Glomerular visceral epithelial cell (primary cell): ENCODE data around the gene LYL1.

Experiments used
- DNase-seq: peaks from one replicate; pipeline ENCODE4 v3.0.0-alpha.2; 2016; ENCODE audit errors: extremely low spot score

Gene LYL1

DNA sequence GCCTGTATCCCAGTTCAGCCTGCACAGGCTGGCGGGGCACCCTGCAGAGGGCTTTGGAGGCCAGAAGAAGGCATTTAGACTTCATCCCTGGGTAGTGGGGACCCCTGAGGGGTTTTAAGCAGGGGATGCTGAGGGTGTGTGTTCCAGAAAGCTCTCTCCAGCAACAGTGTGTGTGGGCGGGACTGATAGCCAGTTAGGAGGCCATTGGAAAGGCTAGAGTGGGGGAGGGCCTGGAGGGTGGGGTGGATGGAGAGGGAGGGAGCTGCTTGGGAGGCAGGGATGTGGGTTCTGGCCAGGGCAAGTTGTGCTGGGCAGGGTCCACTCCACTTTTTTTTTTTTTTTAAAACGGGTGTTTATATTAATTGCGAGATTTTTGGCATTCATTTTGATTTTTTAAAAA lies 28.3 kb downstream of the LYL1 start:
- no peak for DNase-seq

DNA sequence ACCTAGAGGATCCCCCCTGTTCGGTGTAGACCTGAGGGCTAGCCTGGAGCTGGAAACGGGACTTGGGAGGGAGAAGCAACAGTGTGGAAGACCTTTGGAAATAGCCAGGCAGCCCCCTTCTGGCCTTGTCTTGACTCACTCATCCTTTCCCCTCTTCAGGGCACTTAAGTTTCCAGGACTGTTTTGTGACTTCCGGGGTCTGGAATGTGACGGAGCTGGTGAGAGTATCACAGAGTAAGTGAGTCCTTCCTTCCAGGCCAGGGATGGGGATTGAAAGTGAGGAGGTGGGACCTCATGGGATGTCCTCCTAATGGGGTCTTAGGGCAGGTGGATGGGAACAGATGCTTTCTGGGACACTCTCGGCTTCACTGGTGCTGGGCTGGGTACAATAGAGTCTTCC lies 29.4 kb downstream of the LYL1 start:
- no peak for DNase-seq

DNA sequence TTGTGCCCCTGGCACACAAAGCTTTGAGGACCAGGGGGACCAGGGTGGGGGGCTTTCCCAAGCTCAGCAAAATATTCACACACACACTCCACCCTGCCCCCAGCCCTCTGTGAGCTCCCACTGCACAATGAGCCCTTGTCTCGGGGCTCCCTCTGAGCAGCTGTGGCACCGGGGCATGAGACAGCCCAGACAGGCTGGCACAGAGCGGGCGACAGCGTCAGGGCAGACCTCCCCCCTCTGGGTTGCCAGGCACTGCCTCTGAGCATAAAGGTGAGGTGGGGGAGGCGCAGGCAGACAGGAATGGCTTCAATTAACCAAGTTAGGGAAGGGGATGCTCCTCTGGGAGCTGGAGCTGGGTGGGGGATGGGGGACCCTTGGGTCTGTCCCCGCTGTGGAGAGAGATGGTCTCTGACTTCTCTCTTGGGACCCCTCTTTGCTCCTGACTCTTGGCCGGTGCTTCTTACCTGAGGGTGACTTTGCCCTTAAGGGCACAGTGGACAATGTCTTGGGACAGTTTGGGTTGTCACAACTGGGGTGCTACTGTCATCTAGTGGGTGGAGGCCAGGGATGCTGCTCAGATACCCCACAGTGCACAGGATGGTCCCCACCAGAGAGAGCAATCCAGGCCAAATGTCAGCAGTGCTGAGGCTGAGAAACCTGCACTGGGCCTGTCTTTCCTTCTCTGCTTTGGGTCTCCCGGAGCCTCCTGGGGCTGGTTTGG lies 30.3 kb downstream of the LYL1 start:
- no peak for DNase-seq

DNA sequence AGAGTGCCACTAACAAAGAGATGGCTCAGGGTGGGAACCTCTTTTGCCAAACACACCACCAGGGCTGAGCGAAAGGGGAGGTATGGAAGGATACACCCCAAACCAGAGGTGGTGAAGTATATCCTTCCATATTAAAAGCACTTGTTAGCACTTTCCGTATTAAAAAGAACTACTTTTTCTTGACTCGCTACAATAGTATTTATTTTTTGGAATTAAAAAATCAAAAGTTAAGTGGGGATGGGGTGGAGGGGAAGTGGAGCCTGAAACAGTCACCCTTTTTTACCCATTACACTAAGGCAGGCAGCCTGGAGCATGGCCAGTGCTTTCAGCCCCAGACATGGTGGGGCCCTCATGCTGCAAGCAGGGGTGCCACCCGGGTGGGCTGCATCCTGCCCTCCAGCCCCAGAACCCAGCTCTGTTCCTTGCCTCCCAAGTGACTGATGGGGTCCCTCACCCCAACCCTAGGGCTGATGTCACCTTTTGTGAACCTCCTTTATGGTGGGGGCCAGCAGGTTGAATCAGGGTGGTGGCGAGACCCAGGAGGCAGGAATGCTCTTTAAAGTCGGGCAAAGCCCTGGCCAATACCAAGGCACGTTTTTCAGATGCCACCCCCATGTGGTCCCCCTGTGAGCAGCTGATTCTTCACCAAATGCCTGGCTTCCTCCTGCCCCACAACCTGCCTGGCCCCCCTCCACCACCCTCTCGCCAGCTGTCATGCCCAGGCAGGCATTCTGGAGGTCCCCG lies 31.0 kb downstream of the LYL1 start:
- DNase-seq = no peak

GRCh38 chr19:13070425-13071140 lies 32.1 kb downstream of the LYL1 start:
- DNase-seq = no peak

DNA sequence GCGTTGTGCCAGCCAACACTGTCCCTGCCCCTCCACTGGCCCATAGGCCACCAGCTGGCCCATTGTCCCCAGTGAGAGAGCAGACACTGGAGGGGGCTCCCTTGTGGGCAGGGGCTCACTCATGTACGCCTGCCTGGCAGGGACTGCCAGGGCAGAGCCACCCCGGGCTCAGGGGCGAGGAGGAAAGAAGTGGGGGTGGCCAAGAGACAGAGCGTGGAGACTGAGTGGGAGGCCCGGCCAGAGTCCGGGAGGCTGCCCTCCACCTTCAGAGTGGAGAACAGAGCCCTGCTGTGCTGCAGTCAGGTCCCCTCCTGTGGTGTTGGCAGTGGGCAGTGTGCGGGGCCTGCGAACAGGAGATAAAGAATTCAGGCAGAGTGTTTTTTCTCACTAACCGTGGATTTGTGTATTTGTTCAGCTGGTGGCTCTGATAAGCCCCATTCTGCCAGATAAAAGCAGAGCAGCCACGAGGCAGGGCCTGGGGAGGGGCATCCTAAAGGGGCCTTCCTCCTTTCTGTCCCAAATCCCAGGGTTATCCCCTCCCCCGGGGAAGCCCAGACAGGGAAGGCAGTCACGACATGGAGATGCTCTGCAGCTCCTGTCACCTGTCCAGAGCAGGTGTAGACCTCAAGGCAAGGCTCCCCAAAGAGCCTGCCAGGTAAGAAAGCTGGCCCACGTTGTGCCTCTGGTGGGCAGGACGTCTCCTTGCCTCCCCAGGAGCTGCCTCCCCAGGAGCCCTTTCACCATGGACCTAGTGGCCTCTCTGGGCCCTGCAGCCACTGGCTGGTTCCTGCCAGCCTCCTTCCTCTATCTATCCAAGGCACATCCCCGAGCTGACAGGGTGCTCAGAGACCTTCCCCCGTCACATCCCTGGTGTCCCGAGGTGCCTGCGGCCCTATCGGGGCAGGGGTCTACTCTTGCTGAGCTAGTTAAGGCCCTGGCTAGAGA lies 33.0 kb downstream of the LYL1 start:
- no peak for DNase-seq

GRCh38 chr19:13068085-13068846 lies 34.4 kb downstream of the LYL1 start:
- no peak for DNase-seq

DNA sequence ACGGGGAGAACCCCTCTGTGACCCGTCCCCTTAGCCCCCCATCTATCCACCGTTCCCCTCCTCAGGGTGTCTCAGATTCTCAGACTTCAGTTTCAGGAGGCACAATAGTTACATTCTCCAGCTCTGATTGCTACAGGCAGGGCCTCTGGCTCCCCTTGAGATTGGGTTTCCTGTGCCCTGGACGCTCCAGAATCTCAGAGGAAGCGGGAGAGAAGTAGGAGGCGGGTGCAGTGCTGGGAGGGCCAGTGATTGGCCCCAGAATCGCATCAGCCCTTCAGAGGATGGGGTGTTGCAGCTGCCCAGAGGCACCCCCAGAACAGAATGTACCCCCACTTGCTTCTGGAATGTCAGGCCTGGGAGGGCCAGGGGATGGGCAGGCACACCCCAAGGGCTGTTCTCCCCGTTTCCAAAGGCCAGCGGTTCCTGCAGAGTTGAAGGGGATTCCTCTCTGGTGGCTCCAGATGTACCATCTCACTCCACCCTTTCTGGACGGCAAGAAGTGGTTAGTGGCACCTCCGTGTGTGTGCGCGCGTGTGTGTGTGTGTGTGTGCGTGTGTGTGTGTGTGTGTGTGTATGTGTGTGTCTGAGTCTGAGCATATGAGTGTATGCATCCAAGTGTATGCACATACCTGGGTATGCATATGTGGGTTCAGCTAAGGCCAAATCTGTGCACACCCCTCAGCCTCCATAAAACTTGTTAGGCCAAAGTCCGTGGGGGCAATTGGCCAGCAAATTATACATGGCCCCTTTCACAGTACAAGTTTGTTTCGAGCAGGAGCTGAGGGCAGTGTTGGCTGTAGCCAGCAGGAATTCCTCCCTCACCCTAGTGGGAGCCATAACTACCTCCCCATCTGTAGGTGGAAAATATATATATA lies 35.5 kb downstream of the LYL1 start:
- no peak for DNase-seq

DNA sequence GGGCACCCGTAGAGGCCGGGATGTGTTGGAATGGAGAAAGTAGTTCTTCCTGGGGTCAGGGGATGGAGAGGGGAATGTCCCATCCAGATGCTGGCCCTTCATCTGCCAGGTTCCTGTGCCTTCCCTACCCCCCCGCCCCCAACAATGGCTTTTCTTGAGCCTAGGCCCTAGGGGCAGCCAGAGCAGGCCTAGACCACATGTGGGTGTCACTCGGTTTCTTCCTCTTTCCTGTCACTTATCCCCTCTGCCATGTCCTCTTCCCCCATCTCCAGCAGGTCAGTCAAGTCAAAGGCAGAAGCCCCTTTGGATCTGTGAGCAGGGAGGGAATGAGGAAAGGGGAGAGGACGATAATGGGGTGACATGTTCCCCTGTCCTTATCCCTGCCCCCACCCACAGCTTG lies 36.4 kb downstream of the LYL1 start:
- no peak for DNase-seq

- no peak for DNase-seq
Observed at GRCh38 chr19:13064092-13064489, 38.6 kb downstream of the LYL1 start.

DNA sequence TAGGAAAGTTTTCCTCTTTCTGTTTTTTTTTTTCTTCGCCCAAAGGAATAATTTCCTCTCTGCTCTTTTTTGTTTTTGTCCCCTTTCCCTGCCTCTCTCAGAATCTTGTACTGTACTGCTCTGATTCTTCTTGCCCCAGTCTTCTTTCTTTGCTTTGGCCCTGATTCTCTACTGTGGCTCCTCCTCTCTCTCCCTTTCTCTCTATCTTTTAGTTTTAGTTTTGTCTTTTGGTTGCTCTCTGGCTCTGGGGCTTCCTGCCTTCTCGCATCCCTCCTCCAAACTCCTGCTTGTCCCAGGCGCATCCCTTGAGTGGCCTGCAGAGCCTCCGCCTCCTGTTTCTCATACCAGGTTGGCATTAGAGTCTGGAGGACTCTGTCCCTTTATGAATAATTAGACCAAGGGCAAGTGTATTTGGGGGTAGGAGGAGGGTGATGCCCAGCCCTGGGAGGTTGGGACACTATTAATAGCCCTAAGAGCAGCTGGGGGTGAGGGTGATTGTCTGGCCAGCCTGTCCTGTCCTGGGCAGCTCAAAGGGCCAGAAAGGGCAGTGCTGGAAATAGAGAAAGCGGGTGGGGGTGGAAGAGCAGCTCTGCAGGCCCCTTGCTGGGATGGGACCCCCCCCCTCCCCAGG lies 39.1 kb downstream of the LYL1 start:
- DNase-seq = no peak

GRCh38 chr19:13062317-13062716 lies 40.3 kb downstream of the LYL1 start:
- no peak for DNase-seq

DNA sequence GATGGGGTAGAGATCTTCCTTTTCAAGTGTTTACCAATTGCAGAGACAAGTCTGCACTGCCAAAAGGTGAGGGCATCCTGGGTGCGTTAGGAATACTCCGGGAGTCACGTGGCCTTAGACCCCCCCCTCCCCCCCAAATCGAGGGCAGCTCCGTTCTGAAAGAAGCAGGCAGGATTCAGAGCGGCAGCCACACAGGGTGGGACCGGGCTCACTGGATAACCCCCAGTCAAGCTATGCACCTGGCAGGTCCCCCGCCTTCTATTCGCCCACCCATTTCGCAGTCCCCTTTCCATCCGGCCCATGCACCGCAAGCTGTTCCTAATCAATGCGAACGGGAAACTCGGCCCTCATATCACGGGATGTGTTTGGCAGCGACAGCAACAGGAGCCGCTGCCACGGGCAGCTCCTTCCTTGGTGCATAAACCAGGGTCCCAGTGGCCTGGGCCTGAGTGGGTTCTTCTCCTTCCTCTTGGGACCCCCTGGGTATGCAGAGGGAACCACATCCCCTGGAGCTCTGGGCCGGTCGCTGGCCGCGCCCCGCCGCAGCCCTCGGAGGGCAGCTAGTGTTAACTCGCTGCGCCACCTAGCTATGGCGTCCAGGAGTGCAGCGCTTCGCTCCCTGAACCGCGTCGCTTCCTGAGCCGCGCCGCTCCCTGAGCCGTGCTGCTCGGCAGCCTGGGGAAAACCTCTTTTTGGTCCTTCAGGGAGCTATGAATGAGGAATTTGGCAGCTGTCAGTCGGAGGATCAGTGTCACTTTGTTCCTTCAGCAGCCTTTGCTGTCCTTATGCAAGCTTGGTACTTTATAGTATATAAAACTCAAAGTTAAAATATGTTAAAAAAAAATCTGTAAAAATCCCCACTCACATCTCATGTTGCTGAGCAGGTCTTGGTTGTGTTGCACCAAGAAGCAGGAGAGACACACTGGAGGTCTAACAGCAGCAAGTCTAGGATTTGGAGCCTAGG lies 41.4 kb downstream of the LYL1 start:
- peak; percentile 79 for DNase-seq

GRCh38 chr19:13060233-13060963 lies 42.3 kb downstream of the LYL1 start:
- DNase-seq = peak; percentile 46

DNA sequence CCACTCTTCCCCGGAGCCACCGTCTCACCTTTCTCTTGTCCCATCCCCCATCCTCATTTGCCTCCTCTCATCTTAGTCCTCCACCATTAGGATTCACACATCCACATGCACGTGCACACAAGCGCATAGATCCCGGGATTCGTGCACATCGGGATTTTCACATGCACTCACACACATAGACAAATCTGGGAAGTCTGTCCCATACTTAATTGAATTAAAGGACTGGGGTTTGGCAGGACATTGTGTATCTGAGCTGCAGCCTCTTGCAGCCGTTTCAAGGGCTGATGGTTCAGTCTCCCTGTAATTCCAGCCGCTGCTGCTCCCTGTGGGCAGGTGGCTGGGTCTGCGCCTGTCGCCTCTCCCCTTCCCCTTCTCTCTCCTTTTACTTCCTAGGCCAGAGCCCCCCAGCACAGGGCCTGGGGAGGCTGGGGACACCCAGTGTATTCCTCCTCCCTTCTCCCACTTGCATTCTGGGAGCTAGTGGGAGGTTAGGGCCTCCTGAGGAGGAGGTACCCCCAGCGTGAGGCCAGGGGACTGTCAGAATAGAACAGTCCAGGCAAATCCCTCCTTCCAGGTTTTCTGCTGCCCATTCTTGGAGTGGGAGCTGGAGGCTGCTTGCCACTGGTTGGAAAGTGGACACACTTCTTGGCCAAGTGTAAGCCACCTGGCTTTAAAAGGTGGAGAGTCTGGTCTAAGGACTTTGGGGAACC lies 43.6 kb downstream of the LYL1 start:
- DNase-seq = no peak

GRCh38 chr19:13057744-13058143 lies 44.9 kb downstream of the LYL1 start:
- no peak for DNase-seq

DNA sequence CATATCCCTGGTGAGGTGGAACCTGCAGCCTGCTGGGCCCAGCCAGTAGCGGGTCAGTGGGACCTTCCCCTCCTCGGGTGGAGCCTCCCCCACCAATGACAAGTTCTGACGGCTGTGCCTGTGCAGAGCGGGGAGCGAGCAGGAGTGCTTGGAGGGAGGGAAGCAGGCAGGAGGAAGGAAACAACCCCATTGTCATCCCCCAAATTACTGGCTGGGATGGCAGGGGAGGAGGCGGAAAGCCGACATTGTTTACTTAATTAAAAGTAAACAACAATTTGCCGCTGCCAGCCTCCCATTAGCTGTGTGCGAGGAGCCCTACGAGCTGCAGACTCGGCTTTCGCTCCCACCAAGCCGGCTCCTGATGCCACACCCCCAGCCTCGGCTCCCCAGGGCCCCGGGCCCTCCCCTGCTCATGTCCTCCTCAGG lies 45.5 kb downstream of the LYL1 start:
- no peak for DNase-seq
